SIG-M5 treated with dmso at 0.1 percent for 504 hours (cell line): ENCODE measurements around the gene HP1BP3.

Experiments used
- DNase-seq: peaks from one replicate; lab custom pipeline; 2025; ENCODE audit not compliant: unreplicated experiment; lab: John Stamatoyannopoulos, UW

Gene HP1BP3

DNA sequence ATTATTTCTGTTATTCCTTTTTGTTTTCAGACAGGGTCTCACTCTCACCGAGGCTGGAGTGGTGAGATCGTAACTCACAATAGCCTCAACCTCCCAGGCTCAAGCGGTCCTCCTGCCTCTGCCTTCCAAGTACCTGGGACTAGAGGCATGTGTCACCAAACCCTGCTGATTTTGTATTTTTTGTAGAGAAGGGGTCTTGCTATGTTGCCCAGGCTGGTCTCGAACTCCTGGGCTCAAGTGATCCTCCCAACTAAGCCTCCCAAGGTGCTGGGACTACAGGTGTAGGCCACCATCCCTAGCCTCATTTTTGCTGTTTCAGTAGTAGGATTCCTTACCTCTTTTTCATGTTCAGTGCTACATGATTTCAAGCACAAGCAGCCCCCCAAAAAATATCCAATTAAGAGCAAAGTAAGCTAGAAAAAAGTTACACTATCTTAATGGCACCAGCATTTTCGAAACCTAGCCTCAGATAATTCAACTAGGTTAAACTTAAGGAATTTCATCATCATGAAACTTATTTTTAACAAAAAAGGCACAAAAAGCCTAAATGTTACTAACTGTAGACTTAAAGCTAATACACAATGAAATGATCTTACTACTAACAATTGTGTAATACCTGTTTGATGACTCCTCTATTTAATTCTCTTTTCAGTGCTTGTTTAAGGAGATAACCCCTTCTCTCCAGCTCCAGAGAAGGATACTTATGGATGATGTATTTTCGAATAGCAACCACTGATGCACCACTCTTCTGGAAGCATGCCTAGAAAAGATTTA, 16.6 kb downstream of the HP1BP3 start:
- DNase-seq, result no peak

DNA sequence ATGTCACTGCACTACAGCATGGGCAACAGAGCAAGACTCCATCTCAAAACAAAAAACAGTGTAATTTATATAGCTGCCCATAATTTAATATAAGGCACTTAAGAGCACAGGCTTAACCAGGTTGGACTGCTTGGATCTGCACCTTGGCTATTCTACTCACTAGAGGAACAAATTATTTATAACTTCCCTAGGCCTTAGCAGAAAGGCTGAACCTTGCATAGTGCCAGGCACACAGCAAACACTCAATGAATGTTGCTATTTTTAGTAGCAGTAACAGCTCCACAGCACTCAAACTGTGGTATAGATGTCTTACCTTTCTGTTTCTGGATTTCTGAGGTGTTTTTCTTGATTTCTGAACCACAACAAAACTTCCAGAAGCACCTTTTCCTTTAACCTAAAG, 19.8 kb downstream of the HP1BP3 start:
- no peak for DNase-seq

DNA sequence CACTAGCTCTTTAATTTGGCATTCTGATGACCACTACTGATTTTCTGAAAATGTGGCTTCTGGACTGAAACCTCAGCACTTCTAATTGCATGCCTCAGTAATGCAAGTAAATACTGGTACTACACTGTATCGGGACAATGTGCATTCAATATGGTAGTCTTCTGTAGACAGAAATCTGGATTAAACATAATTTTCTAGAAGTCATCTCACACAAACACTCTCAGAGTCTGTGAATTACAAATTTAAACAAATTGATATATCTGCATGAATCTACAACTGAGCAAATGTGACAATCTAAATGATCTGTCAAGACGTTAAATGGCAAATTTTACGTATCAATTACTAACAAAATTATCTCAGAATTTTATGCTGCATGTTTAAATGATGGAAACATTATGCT, 23.7 kb downstream of the HP1BP3 start:
- no peak for DNase-seq

DNA sequence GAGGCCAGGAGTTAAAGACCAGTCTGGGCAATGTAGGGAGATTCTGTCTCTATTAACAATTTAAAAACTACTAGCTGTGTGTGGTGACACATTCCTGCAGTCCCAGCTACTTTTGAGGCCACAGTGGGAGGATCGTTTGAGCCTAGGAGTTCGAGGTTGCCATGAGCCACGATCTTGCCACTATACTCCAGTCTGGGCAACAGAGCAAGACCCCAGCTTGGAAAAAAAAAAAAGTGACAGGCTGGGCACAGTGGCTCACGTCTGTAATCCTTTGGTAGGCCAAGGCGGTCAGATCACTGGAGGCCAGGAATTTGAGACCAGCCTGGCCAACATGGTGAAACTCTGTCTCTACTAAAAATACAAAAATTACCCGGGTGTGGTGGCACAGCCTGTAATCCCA, 26.8 kb downstream of the HP1BP3 start:
- no peak for DNase-seq

DNA sequence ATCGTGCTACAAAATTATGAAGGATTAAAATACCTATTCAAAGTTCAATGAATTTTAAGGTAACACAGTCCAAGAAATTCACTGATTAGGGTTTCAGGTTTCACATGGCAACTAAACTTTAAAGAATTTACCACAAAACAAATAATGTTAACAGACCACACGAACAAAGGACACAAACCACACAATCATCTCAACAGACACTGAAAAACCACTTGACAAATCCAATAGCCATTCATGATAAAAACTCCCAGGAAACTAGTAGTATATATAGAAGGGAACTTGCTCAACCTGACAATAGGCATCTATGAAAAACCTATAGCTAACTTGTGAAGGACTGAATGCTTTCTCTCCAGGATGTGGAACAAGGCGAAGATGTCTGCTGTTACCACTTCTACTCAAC, 33.5 kb downstream of the HP1BP3 start:
- DNase-seq, result no peak

DNA sequence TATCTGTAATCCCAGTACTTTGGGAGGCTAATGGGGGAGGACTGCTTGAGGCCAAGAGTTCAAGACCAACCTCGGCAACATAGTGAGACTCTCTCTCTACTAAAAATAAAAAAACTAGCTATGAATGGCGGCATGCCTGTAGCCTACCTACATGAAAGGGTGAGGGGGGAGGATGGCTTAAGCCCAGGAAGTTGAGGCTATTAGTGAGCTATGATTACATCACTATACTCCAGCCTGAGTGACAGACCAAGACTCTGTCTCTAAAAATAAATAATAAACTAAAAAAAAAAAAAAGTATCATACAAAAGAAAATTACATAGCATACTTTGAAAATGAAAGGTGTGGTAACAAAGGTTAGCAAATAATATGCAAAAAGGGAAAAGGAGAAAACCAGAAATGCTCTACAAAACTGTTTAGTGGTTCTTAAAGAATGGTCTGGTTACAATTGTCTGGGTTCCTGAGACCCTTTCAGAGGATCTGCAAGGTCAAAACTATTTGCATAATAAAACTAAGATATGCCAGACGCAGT, 35.6 kb downstream of the HP1BP3 start:
- no peak for DNase-seq

DNA sequence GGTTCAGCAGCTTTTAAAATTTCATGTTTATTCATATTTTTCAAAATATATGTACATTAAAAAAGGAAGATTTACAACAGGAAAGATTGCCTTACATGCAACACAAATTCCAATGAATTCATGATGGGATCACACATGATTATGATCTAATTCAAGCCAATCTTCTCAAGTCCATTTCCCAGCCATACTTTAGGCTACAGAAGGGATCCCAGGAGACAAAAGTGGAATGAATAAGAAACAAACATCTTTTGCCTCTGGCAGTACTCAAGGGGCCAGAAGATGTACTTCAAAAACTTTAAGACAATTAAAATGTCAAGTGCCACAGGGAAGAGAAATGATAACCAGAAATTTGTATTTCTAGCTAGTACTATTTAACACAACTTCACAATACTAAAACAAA, 44.4 kb downstream of the HP1BP3 start:
- no peak for DNase-seq

DNA sequence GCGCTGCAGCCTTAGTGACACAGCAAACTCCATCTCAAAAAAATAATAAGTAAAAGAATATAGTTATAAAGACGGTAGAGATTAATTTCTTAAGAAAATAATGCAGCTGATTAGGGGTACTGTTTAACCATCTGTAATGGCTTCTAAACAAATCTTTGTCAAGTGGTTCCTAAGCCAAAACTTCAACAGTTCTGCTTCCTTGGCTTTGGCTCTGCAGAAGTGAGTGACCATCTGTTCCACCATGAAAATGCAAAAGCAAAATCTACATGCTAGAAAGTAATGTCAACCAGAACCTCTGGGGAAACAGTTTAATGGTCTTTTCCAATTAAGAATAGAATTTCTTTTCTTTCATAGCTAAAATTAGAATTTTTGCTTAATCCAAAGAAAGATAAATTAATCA, 46.3 kb downstream of the HP1BP3 start:
- DNase-seq, result no peak

DNA sequence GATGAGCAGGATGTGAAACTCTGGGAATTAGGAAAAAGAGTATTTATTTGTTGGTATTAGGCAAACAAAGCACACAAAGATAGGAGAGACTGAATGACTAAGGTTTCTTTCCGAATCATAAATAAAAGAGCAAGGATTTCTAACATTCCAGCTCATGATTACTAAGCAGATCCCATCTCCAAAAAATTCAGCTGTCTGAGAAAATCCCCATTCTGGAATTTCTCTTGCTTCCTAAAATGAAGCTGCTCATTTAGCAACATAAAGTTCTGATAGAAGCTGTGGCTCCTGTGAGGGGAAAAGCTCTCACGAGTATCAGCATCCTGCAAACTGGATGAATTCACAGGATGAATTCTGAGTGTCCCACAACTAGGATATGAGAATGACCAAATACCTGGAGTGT, 47.9 kb downstream of the HP1BP3 start:
- DNase-seq, result no peak

DNA sequence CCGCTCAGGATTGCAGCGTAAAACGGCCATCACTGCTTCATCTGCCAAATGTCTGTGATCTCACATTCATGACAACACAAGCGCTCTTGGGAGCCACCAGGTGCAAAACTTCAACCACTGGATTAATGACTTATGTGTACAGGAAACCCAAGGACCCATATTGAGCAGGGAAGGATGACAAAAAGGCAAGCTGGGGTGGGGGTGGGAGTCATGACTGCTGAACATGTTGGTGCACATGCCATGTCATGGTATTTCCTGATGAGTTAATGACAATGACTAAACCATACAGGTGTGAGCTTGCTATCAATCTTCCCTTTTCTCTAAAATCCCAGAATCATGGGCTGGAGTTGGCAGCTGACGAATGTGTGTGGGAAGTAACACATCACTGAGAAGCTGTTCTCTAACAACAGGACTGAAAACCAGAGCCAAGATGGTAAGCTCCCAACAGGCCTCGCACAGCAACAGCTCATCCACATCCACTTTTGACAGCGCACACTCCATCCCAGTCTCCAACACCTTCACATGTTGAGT, 51.5 kb downstream of the HP1BP3 start:
- no peak for DNase-seq

DNA sequence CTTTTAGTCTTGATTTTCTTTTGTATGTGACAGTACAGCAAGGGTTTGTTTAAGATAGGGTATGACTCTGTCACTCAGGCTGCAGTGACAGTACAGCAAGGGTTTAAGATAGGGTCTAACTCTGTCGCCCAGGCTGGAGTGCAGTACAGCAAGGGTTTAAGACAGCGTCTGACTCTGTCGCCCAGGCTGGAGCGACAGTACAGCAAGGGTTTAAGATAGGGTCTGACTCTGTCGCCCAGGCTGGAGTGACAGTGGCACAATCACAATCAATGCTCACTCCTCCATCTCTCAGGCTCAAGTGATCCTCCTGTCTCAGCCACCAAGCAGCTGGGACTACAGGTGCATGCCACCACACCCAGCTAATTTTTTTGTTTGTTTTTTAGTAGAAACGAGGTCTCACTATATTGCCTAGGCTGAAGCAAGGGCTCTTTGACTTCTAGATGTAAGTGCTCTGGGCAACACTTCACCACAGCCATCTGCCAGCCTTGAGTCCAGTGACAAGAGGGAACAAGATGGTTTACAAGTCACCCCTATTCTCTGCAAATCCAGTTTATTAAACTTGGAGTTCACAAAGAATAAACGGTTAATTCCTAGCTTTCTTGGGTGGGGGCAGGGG, 53.6 kb downstream of the HP1BP3 start:
- no peak for DNase-seq

DNA sequence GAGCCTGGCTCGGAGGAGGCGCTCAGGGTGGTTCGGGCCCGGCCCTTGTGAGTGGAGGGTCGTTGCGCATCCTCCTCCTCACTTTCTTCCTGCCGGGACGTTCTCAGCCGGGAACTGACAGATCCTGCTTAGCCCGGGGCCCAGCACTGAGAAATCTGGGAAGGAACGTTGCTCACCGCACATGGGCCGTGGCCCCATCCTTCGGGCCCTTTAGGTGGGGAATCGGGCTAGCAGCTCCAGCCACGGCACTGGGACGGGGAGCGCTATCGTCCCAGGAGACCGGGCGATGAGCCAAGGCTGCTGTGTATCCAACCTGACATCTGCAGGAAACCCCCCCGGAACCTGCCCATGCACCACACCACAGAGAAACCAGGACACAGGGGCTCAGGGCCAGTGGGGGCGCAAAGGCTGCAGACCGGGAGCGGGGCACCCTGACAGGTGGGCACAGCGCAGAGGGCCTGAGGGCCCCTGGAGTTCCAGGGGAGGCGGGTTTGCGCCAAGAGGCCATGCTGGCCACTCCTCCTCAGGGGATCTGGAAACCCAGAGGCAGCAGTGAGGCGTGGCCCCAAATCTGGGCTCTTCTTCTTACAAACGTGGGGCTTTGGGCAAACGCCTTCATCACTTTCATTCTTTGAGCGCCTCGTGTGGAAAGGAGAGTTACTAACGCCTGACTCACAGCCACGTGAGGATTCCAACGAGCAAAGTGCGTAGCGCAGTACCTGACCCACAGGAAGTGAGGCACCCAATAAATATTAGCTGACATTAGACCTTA, 54.3 kb downstream of the HP1BP3 start, which contains the start of gene SH2D5:
TSS of gene SH2D5 (minus strand) at position 116 of the 772 bp plus-strand sequence. CDS start 4,659 bp downstream, outside the sequence.
- peak; percentile 64 for DNase-seq

DNA sequence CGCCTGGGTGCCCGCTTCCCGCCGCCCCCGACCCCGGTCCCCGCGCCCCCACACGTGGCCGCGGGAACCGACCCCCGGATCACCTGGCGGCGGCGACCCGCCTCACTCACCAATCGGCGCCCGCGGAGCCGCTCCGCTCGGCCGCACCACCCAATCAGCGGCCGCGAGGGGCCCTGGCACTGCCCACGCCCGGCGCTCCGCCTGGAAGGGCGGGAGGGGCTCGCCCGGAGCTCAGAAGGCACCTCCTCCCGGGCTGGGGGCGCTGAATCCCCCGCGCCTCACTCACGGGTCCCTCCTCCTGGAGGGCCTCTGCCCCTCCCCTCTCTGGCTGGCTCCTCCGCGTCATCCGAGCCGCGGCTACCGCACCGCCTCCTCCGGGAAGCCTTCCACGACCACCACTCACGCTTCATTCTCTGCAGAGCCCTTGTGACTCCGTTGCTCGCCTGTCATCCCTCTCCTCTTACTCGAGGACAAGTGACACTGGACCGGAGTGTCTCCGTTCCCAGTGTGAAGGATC, 55.0 kb downstream of the HP1BP3 start:
- no peak for DNase-seq

DNA sequence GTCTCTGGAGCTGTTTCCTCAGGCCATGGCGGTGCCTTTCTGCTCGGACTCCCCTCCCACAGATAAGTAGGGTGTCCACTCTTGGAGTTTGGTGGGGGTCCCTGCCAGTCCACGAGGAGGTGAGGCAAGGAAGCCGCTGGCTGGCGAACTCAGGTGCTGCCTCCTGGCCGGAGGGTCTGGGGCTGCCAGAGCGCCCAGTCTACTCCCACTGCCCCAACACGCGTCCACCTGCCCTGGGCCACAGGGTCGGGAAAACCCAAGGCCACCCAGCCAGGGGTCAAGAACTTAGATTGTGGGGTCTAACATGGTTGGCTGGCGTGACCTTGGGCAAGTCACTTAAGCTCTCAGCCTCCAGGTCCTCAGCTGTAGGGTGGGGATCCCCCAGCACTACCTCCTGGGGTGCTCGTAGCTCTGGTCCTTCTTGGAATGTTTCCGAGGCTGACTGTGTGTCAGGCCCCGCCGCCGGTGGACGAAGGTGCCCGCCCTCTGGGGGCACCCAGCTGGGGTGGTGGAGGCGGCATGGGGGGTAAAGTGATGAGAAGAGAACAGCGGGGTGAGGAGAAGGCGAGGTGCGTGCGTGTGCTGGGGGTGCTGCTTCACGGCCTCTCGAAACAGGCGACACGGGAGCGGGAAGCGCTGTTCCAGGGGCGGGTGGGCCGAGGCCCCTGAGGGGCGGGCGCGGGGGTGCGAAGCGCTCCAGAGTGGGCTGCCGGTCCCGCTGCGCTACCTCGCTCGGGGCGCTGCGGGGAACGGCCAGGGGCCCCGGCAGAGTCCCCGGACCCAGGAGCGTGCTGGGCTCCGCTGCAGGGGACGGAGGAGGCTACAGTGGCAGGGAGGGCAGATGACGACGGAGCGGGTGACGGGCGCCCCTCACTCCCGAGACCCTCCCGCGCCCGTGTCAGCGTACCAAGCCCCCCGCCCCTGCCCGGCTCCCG, 55.8 kb downstream of the HP1BP3 start:
- DNase-seq, result no peak

DNA sequence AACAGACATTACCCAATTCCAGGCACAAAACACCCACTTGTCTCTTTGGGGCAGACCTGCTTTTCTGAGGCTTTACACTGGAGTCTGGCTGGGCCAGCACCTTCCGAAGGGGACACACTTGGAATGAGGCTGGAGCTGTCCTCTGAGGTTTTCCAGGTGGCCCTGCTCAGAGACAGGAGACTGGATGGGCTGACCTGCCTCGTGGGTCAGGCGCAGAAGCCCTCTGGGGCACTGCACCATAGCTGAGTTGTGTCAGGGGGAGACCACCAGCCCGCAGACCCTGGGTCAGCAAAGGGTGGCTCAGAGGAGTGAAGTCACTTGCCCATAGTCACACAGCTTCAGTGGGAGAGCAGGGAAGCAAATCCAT, 56.4 kb downstream of the HP1BP3 start:
- no peak for DNase-seq

DNA sequence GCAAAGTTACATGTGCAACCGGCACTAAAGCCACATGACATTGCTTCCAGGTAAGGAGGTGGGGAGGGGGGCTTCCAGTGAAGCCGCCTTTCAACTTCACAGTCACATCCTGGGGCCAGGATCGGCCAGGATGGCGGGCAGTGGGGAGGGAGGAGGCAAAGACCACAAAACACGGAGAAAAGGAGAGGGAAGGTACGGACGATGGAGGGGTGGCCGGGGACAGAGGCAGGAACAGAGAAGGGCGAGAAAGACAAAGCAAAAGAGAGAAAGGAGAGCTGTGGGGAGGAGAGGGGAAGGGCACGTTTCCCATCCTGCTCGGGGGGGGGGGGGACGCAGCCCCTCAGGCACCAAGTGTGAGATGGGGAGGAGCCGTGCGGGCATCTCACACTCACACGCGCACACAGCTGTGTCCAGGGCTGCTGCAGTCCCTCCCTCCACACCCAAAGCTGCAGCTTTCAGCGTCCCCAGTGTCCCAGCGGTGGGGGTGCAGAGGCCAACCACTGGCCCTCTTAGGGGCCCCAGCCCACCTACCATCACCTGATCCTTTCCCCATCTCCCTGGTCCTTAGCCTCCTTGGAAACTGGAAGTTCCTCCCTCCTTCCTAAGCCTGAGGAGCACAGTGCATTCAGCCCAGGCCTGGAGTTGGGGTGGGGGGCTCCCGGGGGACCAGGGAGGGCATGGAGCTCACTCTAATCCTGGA, 57.0 kb downstream of the HP1BP3 start:
- no peak for DNase-seq

DNA sequence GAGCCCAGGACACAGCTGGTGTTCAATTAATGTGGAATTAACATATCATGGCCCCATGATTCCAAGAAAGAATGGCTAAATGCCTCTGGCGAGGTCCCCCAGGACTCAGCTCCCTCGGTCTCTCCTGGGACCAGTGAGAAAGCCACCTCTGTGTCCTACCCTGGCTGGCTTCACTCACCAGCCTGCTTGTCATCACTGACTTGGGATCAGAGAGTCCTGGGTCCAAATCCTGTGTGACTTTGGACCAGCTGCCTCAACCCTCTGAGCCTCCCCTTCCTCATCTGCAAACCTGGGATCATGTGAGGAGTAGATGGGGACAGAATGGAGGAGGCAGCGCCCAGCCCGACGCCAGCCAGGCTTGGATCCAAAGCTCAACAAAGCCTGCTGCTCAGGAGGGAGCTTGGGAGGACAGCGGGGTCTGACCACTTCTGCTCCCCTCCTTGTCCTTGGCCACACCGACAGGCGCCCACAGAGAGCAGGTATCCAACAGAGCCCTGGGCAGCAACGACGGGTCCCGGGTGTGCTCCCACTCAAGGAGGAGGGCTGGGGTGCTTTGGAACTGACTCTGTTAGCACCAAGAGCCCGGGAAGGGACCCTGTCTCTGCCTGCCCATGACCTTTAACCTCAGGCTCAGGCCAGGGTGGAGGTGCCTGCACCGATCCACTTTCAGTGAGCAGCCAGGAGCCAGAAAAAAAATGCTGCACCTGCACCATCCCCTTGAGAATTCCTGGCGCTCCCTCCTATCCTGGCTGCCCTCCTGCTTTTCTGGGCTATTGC, 57.8 kb downstream of the HP1BP3 start:
- no peak for DNase-seq

DNA sequence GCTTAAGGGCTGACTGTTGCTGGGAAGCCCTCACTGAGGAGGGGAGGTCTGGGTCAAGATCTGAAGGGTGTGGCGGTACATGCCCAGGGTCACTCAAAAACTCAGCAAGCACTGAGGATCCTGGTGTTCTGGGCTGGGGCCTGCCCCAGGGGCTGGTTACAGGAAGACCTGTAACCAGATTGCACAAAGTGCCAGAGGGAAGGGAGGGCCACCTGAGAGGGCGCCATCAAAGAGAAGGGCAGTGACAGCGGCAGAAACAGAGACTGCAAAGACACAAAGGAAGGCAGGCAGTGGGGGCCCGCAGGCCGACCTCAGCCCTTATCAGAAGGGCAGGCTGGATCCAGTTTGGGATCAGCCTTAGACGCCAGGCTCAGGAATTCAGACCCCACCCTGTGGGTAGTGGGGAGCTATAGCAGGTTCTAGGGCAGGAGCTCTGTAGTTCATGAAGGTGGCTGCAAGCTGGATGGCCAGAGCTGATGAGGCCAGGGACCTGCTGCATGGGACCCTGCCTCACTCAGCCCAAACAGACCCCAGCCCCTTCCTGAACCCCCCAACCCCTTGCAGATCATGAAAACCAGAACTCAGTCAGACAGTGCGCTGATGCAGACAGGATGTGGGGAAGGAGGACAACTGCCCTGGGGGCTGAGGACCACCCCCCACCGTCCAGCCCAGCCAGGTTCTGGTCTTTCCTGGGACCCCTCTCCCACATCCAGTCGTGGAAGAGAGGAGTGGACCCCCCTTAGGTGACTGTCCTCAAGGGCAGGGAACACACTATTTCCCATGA, 58.5 kb downstream of the HP1BP3 start:
- DNase-seq, result no peak
